Measurements from ENCODE around the gene RBPMS2. TPM values are rescaled to one million over a fixed set of nuclear protein-coding genes. Genes with fewer than 3 reads are reported as not detected.

RBPMS2 gene
- total RNA-seq, 2 experiments from 2014 or later, result not detected

- no peak overlapping the region for H3K4me3 ChIP-seq (ENCODE audit: low read length)
- Mint-ChIP-seq H3K27me3 (no peaks in the 10 kb centered on the region), H3K9me3 (no peaks in the 10 kb centered on the region), H3K4me3 (no peak overlapping the region), H3K27ac (no peak overlapping the region), H3K36me3 (ENCODE audit: low read depth) (no peaks in the 10 kb centered on the region), H3K4me1 (ENCODE audit: low read depth) (no peaks in the 10 kb centered on the region)
- intact Hi-C loops (cut with DNase I, micrococcal nuclease), result no loop called here
- no peaks in the 10 kb centered on the region for H3K9me3 ChIP-seq (ENCODE audit: control insufficient read depth in 1 of 2, insufficient read depth in 1 of 2, low read length in 2 of 2)
- no peaks in the 10 kb centered on the region for H3K27me3 ChIP-seq (ENCODE audit: control insufficient read depth in 1 of 2, insufficient read depth in 2 of 2, low read length in 2 of 2)
- no peak for DNase-seq
- CTCF ChIA-PET, result interaction anchor here (0.5 kb wide), 1 partner anchor 95 kb away, joined by 3 read pairs; no protein-coding TSS in a partner anchor
- no peaks in the 10 kb centered on the region for H3K36me3 ChIP-seq (ENCODE audit: insufficient read depth, low read length)
- H3K27ac ChIP-seq (ENCODE audit: low read depth in 1 of 2, low read length in 2 of 2), result no peak overlapping the region
- POLR2A ChIA-PET, result no interaction called here
- TF ChIP-seq CTCF (IDR thresholded peaks at IDR 0.05), result no peak
- ATAC-seq (ENCODE audit: poor library complexity), result no peak
- H3K4me1 ChIP-seq (ENCODE audit: insufficient read depth, low read length), result no peaks in the 10 kb centered on the region
Measured at GRCh38 chr15:64738226-64739095, 36.9 kb downstream of the RBPMS2 start.

- Mint-ChIP-seq H3K4me3 (no peak overlapping the region), H3K27ac (no peak overlapping the region), H3K27me3 (peaks cover 9% of the 10 kb centered on the region), H3K4me1 (ENCODE audit: low read depth) (peaks cover 8% of the 10 kb centered on the region), H3K9me3 (no peaks in the 10 kb centered on the region), H3K36me3 (ENCODE audit: low read depth) (no peaks in the 10 kb centered on the region)
- DNase-seq (no peak), ATAC-seq (ENCODE audit: poor library complexity) (no peak)
- H3K36me3 ChIP-seq (ENCODE audit: insufficient read depth, low read length), result no peaks in the 10 kb centered on the region
- H3K9me3 ChIP-seq (ENCODE audit: control insufficient read depth in 1 of 2, insufficient read depth in 1 of 2, low read length in 2 of 2), result no peaks in the 10 kb centered on the region
- no peak overlapping the region for H3K27ac ChIP-seq (ENCODE audit: low read depth in 1 of 2, low read length in 2 of 2)
- TF ChIP-seq CTCF (IDR thresholded peaks at IDR 0.05), result no peak
- H3K27me3 ChIP-seq (ENCODE audit: control insufficient read depth in 1 of 2, insufficient read depth in 2 of 2, low read length in 2 of 2), result no peaks in the 10 kb centered on the region
- ChIA-PET CTCF (interaction anchor here (1.2 to 2.3 kb wide), 4 partner anchors 47 to 173 kb away, joined by 3 to 38 read pairs (median 5); no protein-coding TSS in a partner anchor), POLR2A (interaction anchor here (0.6 to 1.6 kb wide), 2 partner anchors 97 to 170 kb away, joined by 3 read pairs; no protein-coding TSS in a partner anchor)
- H3K4me1 ChIP-seq (ENCODE audit: insufficient read depth, low read length), result peaks cover 9% of the 10 kb centered on the region
- intact Hi-C loops (cut with DNase I, micrococcal nuclease), result loop anchor here in 1 of 2 experiments (5.0 kb wide), 1 partner anchor 655 kb away; no protein-coding TSS in a partner anchor
- H3K4me3 ChIP-seq (ENCODE audit: low read length), result no peak overlapping the region
Measured at GRCh38 chr15:64732156-64732860, 43.1 kb downstream of the RBPMS2 start.

- H3K4me1 Mint-ChIP-seq (ENCODE audit: low read depth), result peaks cover 8% of the 10 kb centered on the region
- no peaks in the 10 kb centered on the region for H3K36me3 Mint-ChIP-seq (ENCODE audit: low read depth)
- ChIA-PET CTCF (interaction anchor here (0.5 to 2.3 kb wide), 17 partner anchors 14 to 346 kb away, joined by 3 to 38 read pairs (median 4); no protein-coding TSS in a partner anchor), POLR2A (interaction anchor here (0.6 to 1.6 kb wide), 2 partner anchors 97 to 171 kb away, joined by 3 read pairs; no protein-coding TSS in a partner anchor)
- H3K4me3 ChIP-seq (ENCODE audit: low read length), result no peak overlapping the region
- TF ChIP-seq CTCF (IDR thresholded peaks at IDR 0.05), result no peak
- H3K27me3 Mint-ChIP-seq, result peaks cover 9% of the 10 kb centered on the region
- H3K4me3 Mint-ChIP-seq, result no peak overlapping the region
- intact Hi-C loops (cut with DNase I, micrococcal nuclease), result loop anchor here (1.0 to 5.0 kb wide), 4 partner anchors 79 to 656 kb away; no protein-coding TSS in a partner anchor
- no peak for DNase-seq
- no peak for ATAC-seq (ENCODE audit: poor library complexity)
- peaks cover 9% of the 10 kb centered on the region for H3K4me1 ChIP-seq (ENCODE audit: insufficient read depth, low read length)
- H3K9me3 Mint-ChIP-seq, result no peaks in the 10 kb centered on the region
- no peaks in the 10 kb centered on the region for H3K36me3 ChIP-seq (ENCODE audit: insufficient read depth, low read length)
- no peaks in the 10 kb centered on the region for H3K9me3 ChIP-seq (ENCODE audit: control insufficient read depth in 1 of 2, insufficient read depth in 1 of 2, low read length in 2 of 2)
- no peaks in the 10 kb centered on the region for H3K27me3 ChIP-seq (ENCODE audit: control insufficient read depth in 1 of 2, insufficient read depth in 2 of 2, low read length in 2 of 2)
- H3K27ac Mint-ChIP-seq, result no peak overlapping the region
- no peak overlapping the region for H3K27ac ChIP-seq (ENCODE audit: low read depth in 1 of 2, low read length in 2 of 2)
Measured at GRCh38 chr15:64731805-64732151, 43.6 kb downstream of the RBPMS2 start.
